Progenitor cell of endocrine pancreas (in vitro differentiated cells): ENCODE results near the gene BRD3OS. TPM values are rescaled to one million over a fixed set of nuclear protein-coding genes. Genes with fewer than 3 reads are reported as not detected.
A peak's percentile ranks its signal among the peaks of the same experiment; 100 is the strongest.

Experiments
- DNase-seq: peaks from one replicate; pipeline ENCODE4 v3.0.0; 2021; ENCODE audit warnings: low spot score; ENCODE audit not compliant: unreplicated experiment
- H3K27ac Mint-ChIP-seq: 2 replicates; pipeline ENCODE4 v1.8.0; 2021; ENCODE audit warnings: mild to moderate bottlenecking, moderate library complexity, mixed read lengths
- H3K27me3 Mint-ChIP-seq: 2 replicates; pipeline ENCODE4 v1.8.0; 2021; ENCODE audit warnings: mixed read lengths
- H3K36me3 Mint-ChIP-seq: 2 replicates; pipeline ENCODE4 v1.8.0; 2022; ENCODE audit warnings: mixed read lengths; ENCODE audit not compliant: insufficient read depth
- H3K4me1 Mint-ChIP-seq: 2 replicates; pipeline ENCODE4 v1.8.0; 2021; ENCODE audit warnings: low read depth, mixed read lengths
- H3K4me3 Mint-ChIP-seq: 2 replicates; pipeline ENCODE4 v1.8.0; 2021; ENCODE audit warnings: low read depth, mild to moderate bottlenecking, moderate library complexity, mixed read lengths
- H3K9me3 Mint-ChIP-seq: 2 replicates; pipeline ENCODE4 v1.8.0; 2021; ENCODE audit warnings: low read depth, mixed read lengths
- CTCF ChIP-seq: fragments of 200-600 bp; sonication (generic); IDR thresholded peaks from one replicate; pipeline ENCODE4 v1.5.0; 2021; ENCODE audit warnings: antibody characterized with exemption, mild to moderate bottlenecking; ENCODE audit not compliant: unreplicated experiment
- total RNA-seq: library from RNA; stranded (reverse); gene quantifications from 2 replicates; pipeline ENCODE4 v1.2.1, GENCODE V29; 2021

Gene BRD3OS
- total RNA-seq, 1 donor from 2014 or later = 28.0 TPM

- no peak for TF ChIP-seq CTCF
- no peaks in the 10 kb centered on the region for H3K4me1 Mint-ChIP-seq
- peak overlapping the region; percentile 81 for H3K27ac Mint-ChIP-seq
- peaks cover 8% of the 10 kb centered on the region for H3K36me3 Mint-ChIP-seq
- no peak for DNase-seq
- peaks cover 3% of the 10 kb centered on the region for H3K27me3 Mint-ChIP-seq
- peaks cover 3% of the 10 kb centered on the region for H3K9me3 Mint-ChIP-seq
- no peak overlapping the region for H3K4me3 Mint-ChIP-seq
These were observed 14.7 kb upstream of the BRD3OS start for GRCh38 chr9:134010310-134011173.

- H3K27me3 Mint-ChIP-seq = peaks cover 3% of the 10 kb centered on the region
- no peak overlapping the region for H3K4me3 Mint-ChIP-seq
- DNase-seq = no peak
- no peak for TF ChIP-seq CTCF
- H3K4me1 Mint-ChIP-seq = no peaks in the 10 kb centered on the region
- peak overlapping the region; percentile 81 for H3K27ac Mint-ChIP-seq
- H3K36me3 Mint-ChIP-seq = peaks cover 8% of the 10 kb centered on the region
- H3K9me3 Mint-ChIP-seq = peaks cover 4% of the 10 kb centered on the region
These were observed 13.9 kb upstream of the BRD3OS start for GRCh38 chr9:134011401-134011800.

- Mint-ChIP-seq H3K9me3 (peaks cover 8% of the 10 kb centered on the region), H3K27ac (peak overlapping the region; percentile 84), H3K36me3 (peaks cover 8% of the 10 kb centered on the region), H3K4me3 (no peak overlapping the region), H3K4me1 (no peaks in the 10 kb centered on the region), H3K27me3 (no peaks in the 10 kb centered on the region)
- no peak for TF ChIP-seq CTCF
- DNase-seq = no peak
These were observed 10.3 kb upstream of the BRD3OS start for GRCh38 chr9:134014946-134015345.

GRCh38 chr9:134024214-134024792, 978 bp upstream of the BRD3OS start:
- H3K4me3 Mint-ChIP-seq = no peak overlapping the region
- no peaks in the 10 kb centered on the region for H3K4me1 Mint-ChIP-seq
- no peak overlapping the region for H3K27ac Mint-ChIP-seq
- TF ChIP-seq CTCF = no peak
- H3K27me3 Mint-ChIP-seq = no peaks in the 10 kb centered on the region
- H3K9me3 Mint-ChIP-seq = no peaks in the 10 kb centered on the region
- no peak for DNase-seq
- H3K36me3 Mint-ChIP-seq = peaks cover 4% of the 10 kb centered on the region

- Mint-ChIP-seq H3K27ac (no peak overlapping the region), H3K36me3 (peaks cover 4% of the 10 kb centered on the region), H3K27me3 (no peaks in the 10 kb centered on the region), H3K4me3 (peak overlapping the region; percentile 73), H3K4me1 (no peaks in the 10 kb centered on the region), H3K9me3 (no peaks in the 10 kb centered on the region)
- peak; percentile 48 for TF ChIP-seq CTCF
- DNase-seq = peak; percentile 28
These were observed 593 bp downstream of the BRD3OS start for GRCh38 chr9:134025606-134026541.
